ENCODE measurements around the gene LIFR. TPM values are rescaled to one million over a fixed set of nuclear protein-coding genes. Genes with fewer than 3 reads are reported as not detected.

The LIFR gene
- total RNA-seq, 2 donors from 2014 or later = 81.7 to 85.9 TPM

DNA sequence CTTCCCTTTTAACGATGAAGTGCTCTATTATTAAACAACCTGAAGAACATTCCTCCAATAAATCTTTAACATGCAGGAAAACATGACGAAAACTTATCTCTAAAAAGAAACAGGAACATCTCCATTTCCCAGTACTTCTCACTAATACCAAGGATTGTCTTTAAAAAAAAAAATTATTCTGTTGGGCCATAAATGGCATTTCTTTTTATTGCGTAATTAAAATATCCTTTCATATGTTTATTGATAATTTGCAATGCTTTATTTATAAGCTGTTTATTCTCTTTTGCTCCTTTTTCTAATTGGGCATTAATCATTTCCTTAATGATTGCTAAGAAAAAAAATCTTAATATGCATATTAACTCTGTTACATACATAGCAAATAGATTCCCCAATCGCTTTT lies 18.9 kb downstream of the LIFR start:
- TF ChIP-seq, protein P1, sequence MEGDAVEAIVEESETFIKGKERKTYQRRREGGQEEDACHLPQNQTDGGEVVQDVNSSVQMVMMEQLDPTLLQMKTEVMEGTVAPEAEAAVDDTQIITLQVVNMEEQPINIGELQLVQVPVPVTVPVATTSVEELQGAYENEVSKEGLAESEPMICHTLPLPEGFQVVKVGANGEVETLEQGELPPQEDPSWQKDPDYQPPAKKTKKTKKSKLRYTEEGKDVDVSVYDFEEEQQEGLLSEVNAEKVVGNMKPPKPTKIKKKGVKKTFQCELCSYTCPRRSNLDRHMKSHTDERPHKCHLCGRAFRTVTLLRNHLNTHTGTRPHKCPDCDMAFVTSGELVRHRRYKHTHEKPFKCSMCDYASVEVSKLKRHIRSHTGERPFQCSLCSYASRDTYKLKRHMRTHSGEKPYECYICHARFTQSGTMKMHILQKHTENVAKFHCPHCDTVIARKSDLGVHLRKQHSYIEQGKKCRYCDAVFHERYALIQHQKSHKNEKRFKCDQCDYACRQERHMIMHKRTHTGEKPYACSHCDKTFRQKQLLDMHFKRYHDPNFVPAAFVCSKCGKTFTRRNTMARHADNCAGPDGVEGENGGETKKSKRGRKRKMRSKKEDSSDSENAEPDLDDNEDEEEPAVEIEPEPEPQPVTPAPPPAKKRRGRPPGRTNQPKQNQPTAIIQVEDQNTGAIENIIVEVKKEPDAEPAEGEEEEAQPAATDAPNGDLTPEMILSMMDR (conservative IDR thresholded peaks at IDR 0.05) = no peak
- H3K27me3 Mint-ChIP-seq (ENCODE audit: insufficient read depth) = no peaks in the 10 kb centered on the region
- no peak overlapping the region for H3K9ac ChIP-seq (ENCODE audit: extremely low read depth, low read length, poor library complexity, severe bottlenecking)
- no peak for DNase-seq
- no peaks in the 10 kb centered on the region for H3K9me3 Mint-ChIP-seq
- H3K4me1 Mint-ChIP-seq = peaks cover 41% of the 10 kb centered on the region
- H3K36me3 Mint-ChIP-seq (ENCODE audit: low read depth) = no peaks in the 10 kb centered on the region
- H3K27me3 ChIP-seq (ENCODE audit: control insufficient read depth, insufficient read depth, low read length, poor library complexity, severe bottlenecking) = no peaks in the 10 kb centered on the region
- H3K4me3 Mint-ChIP-seq = no peak overlapping the region
- H3K27ac Mint-ChIP-seq = no peak overlapping the region
- H3K4me1 ChIP-seq (ENCODE audit: control insufficient read depth, insufficient read depth, low read length) = peaks cover 16% of the 10 kb centered on the region
- WGBS, 2 experiments (ENCODE audit: insufficient coverage in 1 of 2, insufficient read length in 1 of 2) = 93 to 97% methylated on average over 2 to 3 of the region's 4 CpGs
- H3K4me3 ChIP-seq (ENCODE audit: low read length) = no peak overlapping the region
- H3K27ac ChIP-seq (ENCODE audit: low read depth, low read length) = no peak overlapping the region
- H3K36me3 ChIP-seq (ENCODE audit: control insufficient read depth, insufficient read depth, low read length) = peaks cover 39% of the 10 kb centered on the region
- no peaks in the 10 kb centered on the region for H3K9me3 ChIP-seq (ENCODE audit: control insufficient read depth, low read length)

DNA sequence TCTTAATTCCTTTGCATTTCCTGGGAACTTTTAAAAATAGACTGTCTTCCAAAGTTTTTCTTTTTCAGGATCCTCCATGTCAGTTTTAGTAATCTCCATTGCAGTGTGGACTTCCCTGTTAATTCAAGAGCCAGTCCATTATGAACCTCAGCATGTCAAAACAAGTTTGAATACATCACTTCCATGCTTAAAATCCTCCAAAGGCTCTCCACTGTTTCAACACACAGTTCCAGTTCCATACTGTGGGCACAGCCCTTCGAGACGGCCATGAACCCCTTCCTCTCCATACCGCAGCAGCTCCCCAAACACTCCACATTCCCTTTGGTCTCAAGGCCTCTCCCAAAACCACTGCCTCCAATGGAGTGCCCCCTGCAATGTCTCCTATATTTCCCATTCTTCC lies 19.5 kb downstream of the LIFR start:
- Histone ChIP-seq H3K4me1 (ENCODE audit: control insufficient read depth, insufficient read depth, low read length) (peaks cover 16% of the 10 kb centered on the region), H3K9ac (ENCODE audit: extremely low read depth, low read length, poor library complexity, severe bottlenecking) (no peak overlapping the region), H3K27ac (ENCODE audit: low read depth, low read length) (no peak overlapping the region), H3K4me3 (ENCODE audit: low read length) (no peak overlapping the region), H3K27me3 (ENCODE audit: control insufficient read depth, insufficient read depth, low read length, poor library complexity, severe bottlenecking) (no peaks in the 10 kb centered on the region), H3K36me3 (ENCODE audit: control insufficient read depth, insufficient read depth, low read length) (peaks cover 40% of the 10 kb centered on the region), H3K9me3 (ENCODE audit: control insufficient read depth, low read length) (no peaks in the 10 kb centered on the region)
- 93 to 94% methylated on average over 3 of the region's 3 CpGs for WGBS, 2 experiments (ENCODE audit: insufficient coverage in 1 of 2, insufficient read length in 1 of 2)
- Mint-ChIP-seq H3K27ac (no peak overlapping the region), H3K4me3 (no peak overlapping the region), H3K36me3 (ENCODE audit: low read depth) (no peaks in the 10 kb centered on the region), H3K4me1 (peaks cover 46% of the 10 kb centered on the region), H3K9me3 (peaks cover 3% of the 10 kb centered on the region), H3K27me3 (ENCODE audit: insufficient read depth) (no peaks in the 10 kb centered on the region)
- DNase-seq = no peak
- TF ChIP-seq, protein P1 (conservative IDR thresholded peaks at IDR 0.05) = no peak

DNA sequence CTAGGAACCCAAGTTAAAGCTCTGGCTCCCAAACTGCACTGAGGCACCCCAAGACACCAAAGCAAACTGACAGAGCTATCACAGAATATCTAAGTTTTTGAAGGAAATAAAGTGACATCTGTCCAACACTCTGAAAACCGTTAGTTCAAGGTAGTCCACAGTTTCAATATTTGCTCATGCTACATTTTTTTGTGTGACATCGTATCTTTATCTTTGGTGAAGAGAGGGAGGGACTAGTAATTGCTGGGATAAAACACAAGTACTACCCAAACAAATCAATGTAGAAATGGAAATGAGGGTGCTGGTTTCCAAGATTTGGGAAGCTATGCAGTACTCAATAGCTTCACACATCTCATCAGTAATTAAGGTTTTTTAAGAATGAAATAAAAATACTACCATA lies 20.6 kb downstream of the LIFR start:
- Mint-ChIP-seq H3K9me3 (peaks cover 11% of the 10 kb centered on the region), H3K27me3 (ENCODE audit: insufficient read depth) (no peaks in the 10 kb centered on the region)
- WGBS, 2 experiments (ENCODE audit: insufficient coverage in 1 of 2, insufficient read length in 1 of 2) = 92% methylated on average over 2 of the region's 2 CpGs; no CpG with 5 or more reads in 1 of the 2 experiments

More for the DNA sequence above, 20.6 kb downstream of the LIFR start:
- peak overlapping the region; percentile 2 for H3K4me3 ChIP-seq (ENCODE audit: low read length)
- no peaks in the 10 kb centered on the region for H3K9me3 ChIP-seq (ENCODE audit: control insufficient read depth, low read length)
- no peak for DNase-seq
- peaks cover 45% of the 10 kb centered on the region for H3K4me1 Mint-ChIP-seq
- H3K27ac ChIP-seq (ENCODE audit: low read depth, low read length) = no peak overlapping the region
- no peak overlapping the region for H3K9ac ChIP-seq (ENCODE audit: extremely low read depth, low read length, poor library complexity, severe bottlenecking)
- H3K36me3 Mint-ChIP-seq (ENCODE audit: low read depth) = peaks cover 6% of the 10 kb centered on the region
- H3K27ac Mint-ChIP-seq = no peak overlapping the region
- TF ChIP-seq, protein P1 (conservative IDR thresholded peaks at IDR 0.05) = no peak
- peaks cover 16% of the 10 kb centered on the region for H3K4me1 ChIP-seq (ENCODE audit: control insufficient read depth, insufficient read depth, low read length)
- H3K27me3 ChIP-seq (ENCODE audit: control insufficient read depth, insufficient read depth, low read length, poor library complexity, severe bottlenecking) = no peaks in the 10 kb centered on the region
- H3K4me3 Mint-ChIP-seq = no peak overlapping the region
- H3K36me3 ChIP-seq (ENCODE audit: control insufficient read depth, insufficient read depth, low read length) = peaks cover 39% of the 10 kb centered on the region

Data from endodermal cell (in vitro differentiated cells).